NCI-H128 (cell line): Measurements from ENCODE around the gene SNX24.
"Not testable (repeated sequence)": the region's sequence is repeated elsewhere in the genome, so short reads cannot be mapped to it uniquely, and the experiment has no call there.

ENCODE experiments used
- DNase-seq: peaks from one replicate; lab custom pipeline; 2025; ENCODE audit not compliant: unreplicated experiment; lab: John Stamatoyannopoulos, UW

Gene SNX24, protein sequence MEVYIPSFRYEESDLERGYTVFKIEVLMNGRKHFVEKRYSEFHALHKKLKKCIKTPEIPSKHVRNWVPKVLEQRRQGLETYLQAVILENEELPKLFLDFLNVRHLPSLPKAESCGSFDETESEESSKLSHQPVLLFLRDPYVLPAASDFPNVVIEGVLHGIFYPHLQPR

DNA sequence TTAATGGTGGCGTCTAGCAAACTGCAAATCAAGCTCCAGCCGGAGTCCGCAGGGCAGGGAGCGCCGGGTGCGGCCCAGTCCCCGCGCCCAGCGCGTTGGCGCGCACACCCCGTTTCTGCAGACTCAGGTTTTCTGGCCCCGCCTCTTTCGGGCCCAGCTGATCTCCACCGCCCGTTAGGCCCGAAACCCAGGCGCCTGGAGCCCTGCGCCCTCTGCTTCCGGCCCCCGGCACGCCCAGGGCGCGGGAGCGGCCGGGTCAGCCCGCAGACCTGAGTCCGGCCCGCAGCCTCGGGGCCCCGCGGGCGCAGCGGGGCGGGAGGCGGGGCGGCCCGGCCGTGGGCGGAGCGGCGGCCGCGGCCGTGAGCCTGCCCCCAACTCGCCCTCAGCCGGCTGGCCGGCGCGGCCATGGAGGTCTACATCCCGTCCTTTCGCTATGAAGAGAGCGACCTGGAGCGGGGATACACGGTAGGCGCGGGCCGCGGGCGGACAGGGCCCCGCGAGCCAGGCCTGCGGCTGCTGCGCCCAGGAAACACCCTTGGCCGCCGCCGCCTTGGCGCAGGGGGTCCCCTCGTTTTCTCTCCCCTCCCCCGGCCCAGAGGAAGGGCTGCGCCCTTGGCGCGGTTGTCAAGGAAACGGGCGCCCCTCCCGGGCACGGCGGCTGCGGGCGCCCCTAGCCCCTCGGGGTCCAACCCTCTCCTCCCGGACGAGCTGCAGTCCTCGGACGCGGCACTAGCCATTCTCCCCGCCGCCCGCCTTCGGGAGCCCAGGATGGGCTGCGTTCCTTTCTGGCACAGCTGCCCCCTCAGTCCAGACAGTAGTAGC lies at the start of gene SNX24:
TSS of gene SNX24 (plus strand) at position 385 of the 822 bp plus-strand sequence. CDS start at position 406, 21 bp downstream.
- peak; percentile 4 for DNase-seq

DNA sequence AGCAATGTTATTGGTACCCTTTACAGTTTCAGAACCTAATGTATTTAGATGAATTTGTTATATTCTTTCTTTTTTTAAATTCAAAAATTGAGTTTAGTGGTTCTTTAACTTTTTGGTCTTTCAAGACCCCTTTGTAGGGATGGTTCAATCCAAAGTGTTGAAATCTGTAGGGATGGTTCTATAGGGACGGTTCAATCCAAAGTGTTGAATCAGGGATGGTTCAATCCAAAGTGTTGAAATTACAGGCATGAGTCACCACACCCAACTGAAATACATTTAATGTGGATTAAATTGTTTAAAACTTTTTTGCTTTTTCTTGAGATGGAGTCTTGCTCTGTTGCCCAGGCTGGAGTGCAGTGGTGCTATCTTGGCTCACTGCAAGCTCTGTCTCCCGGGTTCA lies 39.9 kb upstream of the SNX24 start:
- DNase-seq = no peak

DNA sequence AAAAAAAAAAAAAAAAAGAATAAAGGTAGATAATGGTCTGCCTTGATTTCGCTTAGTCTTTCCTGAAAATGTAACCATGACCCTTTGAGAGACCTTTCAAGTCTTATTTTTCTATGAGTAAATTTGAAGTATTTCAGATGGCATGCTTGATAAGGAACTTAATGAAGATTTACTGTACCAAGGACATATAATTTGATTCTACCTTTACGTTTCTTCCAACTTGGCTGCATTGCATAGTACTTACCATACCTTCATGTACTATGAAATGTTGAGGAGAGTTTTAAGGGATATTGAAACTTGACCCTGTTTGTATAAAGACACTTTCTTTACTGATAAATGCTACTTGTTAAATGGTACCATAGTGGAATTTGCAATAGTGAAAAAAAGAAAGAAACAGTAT lies 35.0 kb upstream of the SNX24 start:
- DNase-seq = no peak

DNA sequence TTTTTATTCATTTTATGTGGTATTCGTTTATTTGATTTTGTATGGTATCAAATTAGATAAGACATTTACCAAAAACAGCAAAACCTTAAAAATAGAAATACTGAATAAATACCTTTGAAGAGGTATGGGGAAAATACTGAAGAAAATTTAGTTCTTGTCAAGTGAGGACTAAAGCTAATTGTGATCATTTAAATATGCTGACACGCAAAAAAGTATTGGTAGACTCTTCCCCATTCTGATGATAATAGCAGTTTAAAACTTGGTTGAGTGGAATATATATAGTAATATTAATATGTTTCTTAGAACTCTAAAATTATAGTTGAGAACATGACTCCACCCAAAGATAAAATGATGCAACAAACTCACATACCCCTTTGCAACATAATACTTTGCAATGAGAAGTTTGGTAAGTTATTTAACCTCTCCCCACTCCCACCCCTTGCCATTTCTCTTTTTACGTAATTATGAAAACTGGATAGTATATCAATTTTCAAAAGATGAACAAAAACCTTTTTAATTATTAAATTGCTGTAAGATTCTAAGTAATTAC lies 30.1 kb upstream of the SNX24 start:
- DNase-seq = no peak

DNA sequence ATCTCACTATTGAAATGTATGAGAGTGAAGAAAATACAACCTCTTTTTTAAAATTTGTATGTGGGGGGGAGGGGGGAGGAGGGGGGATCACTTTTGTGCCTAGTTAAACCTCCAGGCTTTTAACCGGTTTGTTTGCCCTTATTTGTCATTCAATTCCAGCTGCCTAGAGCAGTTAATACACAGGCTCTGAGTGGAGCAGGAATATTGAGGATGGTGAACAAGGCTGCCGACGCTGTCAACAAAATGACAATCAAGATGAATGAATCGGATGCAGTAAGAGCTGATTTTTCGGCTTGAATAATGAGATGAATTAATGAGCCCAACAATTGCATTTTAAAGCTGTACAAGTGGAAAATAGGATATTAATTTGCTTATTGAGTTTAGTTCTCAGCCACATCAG lies 28.7 kb upstream of the SNX24 start:
- peak; percentile 5 for DNase-seq

DNA sequence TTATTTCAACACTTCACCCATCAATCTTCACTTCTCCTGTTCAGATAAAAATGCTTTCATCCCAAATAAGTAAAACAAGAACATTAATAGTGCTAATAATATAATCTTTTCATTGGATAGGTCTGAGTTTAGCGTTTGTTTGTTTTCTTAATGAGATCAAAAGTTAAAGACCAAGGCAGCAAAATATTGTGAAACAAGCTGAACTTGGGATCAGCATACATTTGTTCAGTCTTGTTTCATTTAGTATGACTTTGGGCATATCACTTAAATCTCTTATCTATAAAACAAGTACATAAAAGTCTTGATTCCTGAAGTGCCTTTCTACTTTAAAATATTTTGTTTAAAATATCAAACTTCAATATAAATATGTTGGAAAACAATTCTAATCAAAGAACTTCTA lies 13.4 kb upstream of the SNX24 start:
- DNase-seq = no peak

DNA sequence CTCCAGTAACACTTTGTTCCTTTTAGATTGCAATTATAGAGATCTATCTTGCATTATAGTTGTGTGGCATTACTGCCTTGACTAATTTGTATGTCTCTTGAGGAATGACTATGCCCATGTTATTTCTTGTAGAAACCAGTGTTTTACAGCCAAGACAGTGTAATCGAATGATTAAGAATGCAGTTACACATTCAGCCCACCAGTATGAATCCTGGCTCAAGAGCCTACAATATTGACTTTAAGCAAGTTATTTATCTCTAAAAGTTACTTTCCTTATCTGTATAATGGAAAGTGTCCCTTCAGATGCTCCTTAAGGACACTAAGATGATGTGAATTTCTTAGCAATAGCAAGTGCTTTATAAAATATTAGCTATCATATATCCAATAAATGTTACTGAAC lies 9.7 kb upstream of the SNX24 start:
- no peak for DNase-seq

DNA sequence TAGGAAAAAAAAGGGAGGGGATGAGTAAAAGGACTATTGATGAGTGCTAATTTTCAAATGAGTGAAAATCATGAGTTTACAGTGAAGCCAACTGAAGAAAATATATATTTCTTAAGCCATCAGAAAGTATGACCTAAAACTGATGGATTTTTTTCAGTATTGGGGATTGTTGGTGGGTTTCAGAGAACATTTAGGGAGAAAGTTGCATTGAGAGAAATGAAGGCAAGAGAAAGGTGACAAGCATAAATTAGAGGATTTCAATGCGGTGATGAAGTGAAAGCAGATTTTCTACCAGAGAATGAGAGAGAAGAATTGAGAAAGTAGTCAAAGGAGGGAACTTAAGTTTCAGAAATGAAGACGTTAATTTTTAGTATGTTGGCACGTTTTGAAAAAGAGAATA lies 8.5 kb upstream of the SNX24 start:
- no peak for DNase-seq

DNA sequence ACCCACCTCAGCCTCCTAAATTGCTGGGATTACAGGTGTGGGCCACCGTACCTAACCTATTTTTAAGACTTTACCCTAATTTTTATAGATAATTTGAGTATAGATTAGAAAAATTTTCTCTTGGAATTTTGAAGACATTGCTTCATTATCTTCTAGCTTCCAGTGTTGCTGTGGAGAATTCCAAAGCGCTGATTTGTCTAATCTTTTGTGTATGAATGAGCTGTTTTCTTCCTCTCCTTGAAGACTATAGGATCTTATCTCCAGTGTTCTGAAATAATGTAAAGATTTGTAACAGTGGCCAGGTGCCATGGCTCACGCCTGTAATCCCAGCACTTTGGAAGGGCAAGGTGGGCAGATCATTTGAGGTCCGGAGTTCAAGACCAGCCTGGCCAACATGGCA lies 5.7 kb upstream of the SNX24 start:
- DNase-seq = no peak

DNA sequence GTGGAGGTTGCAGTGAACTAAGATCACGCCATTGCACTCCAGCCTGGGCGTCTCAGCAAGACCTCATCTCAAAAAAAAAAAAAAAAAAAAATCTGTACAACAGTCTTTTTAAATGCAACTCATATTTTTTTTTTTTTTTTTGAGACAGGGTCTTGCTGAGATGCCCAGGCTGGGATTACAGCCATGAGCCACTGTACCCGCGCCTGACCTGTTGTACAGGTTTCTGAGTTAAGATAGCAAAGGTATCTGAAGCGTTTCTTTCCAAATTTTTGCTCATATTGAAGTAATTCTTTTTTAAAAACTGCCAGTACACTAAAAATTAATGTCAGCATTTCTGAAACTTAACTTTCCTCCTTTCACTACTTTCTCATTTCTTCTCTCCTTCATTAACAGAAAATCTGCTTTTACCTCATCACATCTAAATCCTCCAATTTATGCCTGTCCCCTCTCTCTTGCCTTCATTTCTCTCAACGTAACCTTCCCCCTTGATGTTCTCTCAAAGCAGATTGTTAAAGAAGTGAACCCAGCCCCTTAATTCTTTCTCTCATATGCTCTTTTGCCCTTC lies 3.3 kb upstream of the SNX24 start:
- no peak for DNase-seq

DNA sequence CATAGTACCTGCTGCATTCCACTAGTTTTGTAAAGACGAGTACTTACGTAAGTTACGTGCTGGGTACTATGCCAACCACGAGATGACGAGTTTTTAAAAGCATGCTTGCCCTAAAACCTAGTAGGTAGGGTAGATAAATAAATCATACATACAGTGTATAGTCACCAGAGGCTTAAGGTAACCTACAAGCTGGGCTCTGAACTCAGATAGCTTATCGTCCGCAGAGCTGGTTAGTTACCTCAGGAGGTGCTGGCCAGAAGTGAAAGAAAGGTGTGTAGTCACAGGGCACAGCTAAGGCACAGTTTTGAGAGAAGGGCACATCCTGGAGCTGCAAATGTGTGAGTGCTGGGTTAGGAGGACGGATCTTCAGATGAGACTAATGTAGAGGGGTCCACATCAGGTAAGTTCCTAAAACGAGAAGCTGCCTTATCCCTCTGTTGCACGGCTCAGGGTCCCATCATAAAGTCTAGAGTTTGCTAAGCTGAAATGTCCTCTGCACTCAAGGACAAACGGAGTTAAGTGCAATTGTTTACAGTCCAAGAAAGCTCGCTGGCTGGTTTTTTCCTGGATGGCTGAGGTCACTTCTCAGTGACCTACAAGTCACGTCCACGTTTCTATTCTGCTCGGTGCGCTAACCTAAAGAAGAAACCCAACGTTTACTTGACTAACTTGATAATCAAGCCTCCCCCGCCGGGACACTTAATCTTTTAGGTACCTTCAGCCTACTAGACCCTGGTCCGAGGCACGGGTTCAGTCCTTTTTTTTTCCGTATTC lies 1.1 kb upstream of the SNX24 start:
- DNase-seq = no peak

DNA sequence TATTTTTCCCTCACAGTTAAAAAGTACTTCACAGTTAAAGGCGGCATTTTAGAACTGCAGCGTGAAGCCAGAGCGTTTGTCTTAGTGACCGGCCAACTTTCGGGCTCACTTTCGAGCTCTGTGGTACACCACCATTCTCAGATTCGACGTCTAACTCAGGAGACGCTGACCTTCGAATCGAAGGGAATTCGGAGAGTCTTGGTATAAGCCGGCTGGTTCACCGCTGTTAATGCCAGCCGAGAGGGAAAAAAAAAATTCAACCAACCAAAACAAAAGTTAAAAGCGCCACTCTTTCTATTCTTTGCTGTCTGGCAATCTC lies 544 bp upstream of the SNX24 start:
- no peak for DNase-seq

DNA sequence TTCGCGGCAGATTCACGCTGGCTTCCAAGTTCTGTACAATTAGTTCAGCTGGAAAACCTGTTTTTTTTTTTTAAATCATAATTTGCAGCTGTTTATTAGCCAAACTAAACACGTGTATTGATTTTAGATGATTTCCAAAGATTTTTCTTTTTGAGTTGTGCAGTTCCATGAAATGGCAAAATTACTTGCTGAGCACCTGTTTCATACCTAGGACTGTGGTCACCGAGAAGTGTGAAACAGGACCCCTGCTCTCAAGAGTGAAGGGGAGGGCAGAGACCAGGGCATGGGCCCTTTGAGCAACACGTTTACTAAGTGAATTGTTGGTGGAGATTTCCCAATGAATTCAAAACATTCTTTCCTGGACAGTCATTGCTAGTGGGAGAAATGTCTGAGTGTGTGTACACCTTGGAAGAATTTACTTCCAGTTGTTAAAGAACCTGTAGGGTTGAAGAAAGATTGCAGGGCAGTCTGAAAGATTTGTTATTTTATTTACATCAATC lies 688 bp downstream of the SNX24 start:
- no peak for DNase-seq

DNA sequence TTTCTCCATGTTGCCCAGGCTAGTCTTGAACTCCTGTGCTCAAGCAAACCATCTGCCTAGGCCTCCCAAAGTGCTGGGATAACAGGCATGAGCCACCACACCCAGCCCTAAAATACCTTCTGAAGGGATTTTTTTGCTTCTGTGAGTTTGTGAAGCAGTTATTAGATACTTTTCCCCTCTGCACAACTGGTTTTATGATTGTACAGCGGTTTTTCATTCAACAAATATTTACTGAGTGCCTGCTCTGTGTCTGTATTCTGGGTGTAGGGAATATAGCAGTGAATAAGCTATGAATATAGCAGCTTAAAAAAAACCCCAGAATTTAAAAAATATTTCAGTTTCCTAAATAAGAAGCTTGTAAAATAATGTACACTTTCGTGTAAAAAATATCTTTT lies 2.3 kb downstream of the SNX24 start:
- no peak for DNase-seq

DNA sequence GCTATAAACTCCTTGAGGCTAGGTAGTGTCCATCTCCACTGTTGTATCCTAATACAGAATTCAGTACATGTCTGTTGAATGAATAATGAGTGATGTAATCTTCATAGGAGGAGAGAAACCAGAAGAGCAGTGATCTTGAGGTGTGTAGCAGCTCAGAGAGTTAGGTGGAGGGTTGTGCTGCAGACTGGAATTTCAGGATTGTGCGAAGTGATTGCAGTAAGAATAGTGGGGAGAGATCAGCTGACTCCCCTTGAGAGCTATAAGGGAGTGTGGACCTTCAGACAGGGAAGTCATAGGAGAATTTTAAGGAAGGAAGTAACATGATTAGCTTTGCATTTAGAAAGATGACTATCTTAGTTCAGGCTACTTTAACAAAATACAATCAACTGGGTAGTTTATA lies 4.4 kb downstream of the SNX24 start:
- DNase-seq = no peak

DNA sequence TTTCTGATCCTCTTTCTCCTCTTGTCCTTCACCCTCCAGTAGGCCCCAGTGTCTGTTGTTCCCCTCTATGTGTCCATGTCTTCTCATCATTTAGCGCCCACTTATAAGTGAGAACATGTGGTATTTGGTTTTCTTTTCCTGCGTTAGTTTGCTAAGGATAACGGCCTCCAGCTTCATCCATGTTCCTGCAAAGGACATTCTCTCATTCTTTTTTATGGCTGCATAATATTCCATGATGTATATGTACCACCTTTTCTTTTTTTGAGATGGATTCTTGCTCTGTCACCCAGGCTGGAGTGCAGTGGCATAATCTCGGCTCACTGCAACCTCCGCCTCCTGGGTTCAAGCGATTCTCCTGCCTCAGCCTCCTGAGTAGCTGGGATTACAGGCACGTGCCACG lies 12.1 kb downstream of the SNX24 start:
- not testable (repeated sequence) for DNase-seq

DNA sequence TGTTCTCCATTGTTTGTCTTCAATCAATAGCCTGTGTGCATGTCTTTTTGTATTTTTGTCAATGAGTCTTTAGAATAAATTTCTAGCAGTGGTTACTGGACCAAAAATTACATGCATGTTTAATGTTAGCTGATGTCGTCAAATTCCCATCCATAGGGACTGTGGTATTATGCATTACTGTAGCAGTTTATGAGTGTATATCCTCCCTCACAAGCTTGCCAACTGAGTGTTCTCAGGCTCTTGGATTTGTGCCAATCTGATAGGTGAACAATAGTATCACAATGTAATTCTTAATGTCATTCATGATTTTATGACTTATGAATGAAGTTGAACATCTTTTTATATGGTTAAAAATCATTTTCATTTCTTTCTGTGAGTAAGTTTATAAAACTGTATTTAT lies 13.0 kb downstream of the SNX24 start:
- no peak for DNase-seq

DNA sequence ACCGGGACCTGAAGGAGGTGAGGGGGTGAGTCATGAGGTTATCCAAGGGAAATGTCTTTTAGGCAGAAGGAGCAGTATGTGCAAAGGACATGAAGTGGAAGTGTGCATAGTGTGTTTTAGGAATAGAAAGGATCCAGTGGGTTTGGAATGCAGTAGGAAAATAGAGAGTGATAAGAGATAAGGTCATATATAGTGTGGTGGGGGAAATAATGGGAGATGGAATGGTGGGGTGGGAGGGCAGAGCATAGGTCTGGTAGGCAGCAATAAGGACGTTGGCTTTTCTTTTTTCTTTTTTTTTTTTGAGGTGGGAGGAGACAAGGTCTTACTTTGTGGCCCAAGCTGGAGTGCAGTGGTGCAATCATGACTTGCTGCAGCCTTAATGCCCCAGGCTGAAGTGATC lies 17.8 kb downstream of the SNX24 start:
- DNase-seq = no peak

DNA sequence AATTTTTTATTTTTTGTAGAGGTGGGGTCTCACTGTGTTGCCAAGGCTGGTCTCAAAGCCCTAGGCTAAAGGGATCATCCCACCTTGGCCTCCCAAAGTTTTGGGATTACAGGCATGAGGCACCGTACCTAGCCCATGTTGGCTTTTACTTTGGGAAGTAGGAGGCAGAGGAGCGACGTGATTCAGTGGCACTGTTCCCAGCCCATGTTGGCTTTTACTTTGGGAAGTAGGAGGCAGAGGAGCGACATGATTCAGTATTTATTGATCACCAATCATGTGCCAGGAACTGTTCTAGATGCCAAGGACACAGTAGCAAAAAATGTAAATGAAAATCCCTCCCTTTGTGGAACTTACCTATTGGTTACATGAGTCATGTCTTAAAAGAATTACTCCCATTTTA lies 18.3 kb downstream of the SNX24 start:
- DNase-seq = no peak

DNA sequence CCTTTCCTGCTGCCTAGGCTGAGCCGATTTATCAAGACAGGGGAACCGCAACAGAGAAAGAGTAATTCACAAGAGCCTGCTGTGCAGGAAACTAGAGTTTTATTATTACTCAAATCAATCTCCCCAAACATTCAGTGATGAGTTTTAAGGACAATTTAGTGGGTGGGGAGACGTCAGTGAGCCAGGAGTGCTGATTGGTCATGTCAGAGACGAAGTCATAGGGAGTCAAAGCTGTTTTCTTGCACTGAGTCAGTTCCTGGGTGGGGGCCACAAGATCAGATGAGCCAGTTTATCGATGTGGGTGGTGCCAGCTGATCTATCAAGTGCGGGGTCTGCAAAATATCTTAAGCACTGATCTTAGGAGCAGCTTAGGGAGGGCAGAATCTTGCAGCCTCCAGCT lies 19.0 kb downstream of the SNX24 start:
- no peak for DNase-seq

DNA sequence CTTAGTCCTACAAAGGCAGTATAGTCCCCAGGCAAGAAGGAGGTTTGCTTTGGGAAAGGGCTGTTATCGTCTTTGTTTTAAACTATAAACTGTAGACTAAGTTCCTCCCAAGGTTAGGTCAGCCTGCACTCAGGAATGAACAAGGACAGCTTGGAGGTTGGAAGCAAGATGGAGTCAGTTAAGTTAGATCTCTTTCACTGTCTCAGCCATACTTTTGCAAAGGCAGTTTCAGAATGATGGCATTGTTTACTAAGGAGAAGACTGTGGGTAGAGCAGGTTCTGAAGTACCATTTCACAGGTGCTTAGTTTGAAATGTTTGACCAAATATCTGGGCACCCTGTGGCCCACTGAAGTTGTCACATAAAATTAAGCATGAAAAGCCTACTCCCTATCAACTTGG lies 19.4 kb downstream of the SNX24 start:
- no peak for DNase-seq
